ENCODE data around the gene SLC37A3. TPM values are rescaled to one million over a fixed set of nuclear protein-coding genes. Genes with fewer than 3 reads are reported as not detected.
"Not testable (repeated sequence)": the region's sequence is repeated elsewhere in the genome, so short reads cannot be mapped to it uniquely, and the experiment has no call there.

Gene SLC37A3
- total RNA-seq, 4 donors from 2014 or later: 39.5 to 69.9 (median 51.7) TPM

DNA sequence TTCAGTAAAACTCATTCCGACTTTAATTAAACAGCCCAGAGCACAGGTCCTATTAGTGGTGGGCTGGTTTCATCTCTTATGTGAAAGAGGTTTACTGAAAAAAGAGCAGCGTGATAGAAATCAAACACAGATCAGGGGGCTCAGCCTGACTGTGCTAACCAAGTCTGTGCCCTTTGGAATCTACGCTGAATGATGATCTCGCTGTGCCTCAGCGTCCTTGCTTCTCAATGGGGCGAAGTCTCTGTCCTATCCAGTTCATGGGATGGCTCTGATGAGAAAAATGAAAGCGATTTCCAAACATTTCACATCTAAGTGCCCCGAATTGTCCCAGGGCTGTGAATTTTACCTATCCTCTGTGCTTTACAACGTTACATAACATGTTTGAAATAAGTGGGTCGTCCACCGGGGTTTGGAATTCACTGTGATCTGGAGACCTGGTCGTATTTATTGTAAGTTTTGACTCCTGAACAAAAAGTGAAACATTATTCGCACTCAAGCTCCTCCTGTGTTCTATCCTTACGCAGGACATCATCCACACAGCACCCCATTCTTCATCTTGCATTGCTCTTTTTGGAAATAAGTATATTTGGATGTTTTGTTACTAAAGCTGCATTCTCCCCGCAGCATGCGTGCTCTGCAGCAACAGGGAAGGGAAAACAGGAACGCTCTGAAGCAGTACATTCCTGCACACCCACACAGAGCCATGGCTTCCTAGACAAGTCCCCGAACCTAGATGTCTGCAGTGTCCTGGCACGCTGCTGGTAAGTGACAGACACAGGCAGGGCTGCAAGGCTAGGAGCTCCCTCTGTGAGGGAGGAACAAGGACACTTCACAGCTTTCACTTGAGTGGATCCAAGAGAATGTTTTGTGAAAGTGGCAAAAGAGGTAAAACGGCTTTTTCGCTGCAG, 83.5 kb downstream of the SLC37A3 start:
- peak overlapping the region; percentile 52 to 87 (median 72) for H3K27ac ChIP-seq
- TF ChIP-seq EP300 (IDR thresholded peaks at IDR 0.05) (no peak), POLR2A (IDR thresholded peaks at IDR 0.05) (no peak)
- TF ChIP-seq, protein P1, sequence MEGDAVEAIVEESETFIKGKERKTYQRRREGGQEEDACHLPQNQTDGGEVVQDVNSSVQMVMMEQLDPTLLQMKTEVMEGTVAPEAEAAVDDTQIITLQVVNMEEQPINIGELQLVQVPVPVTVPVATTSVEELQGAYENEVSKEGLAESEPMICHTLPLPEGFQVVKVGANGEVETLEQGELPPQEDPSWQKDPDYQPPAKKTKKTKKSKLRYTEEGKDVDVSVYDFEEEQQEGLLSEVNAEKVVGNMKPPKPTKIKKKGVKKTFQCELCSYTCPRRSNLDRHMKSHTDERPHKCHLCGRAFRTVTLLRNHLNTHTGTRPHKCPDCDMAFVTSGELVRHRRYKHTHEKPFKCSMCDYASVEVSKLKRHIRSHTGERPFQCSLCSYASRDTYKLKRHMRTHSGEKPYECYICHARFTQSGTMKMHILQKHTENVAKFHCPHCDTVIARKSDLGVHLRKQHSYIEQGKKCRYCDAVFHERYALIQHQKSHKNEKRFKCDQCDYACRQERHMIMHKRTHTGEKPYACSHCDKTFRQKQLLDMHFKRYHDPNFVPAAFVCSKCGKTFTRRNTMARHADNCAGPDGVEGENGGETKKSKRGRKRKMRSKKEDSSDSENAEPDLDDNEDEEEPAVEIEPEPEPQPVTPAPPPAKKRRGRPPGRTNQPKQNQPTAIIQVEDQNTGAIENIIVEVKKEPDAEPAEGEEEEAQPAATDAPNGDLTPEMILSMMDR (IDR thresholded peaks at IDR 0.05): no peak
- no peaks in the 10 kb centered on the region for H3K36me3 ChIP-seq
- peaks cover 0 to 10% (median 4%) of the 10 kb centered on the region in 4 donors for H3K9me3 ChIP-seq
- no peak overlapping the region for H3K4me3 ChIP-seq
- peaks cover 0 to 28% (median 13%) of the 10 kb centered on the region in 4 donors for H3K4me1 ChIP-seq
- 51 to 67% methylated on average over 21 of the region's 21 CpGs for WGBS, 2 donors
- H3K27me3 ChIP-seq: no peaks in the 10 kb centered on the region
- DNase-seq (ENCODE audit: low spot score in 2 of 2): no peak

DNA sequence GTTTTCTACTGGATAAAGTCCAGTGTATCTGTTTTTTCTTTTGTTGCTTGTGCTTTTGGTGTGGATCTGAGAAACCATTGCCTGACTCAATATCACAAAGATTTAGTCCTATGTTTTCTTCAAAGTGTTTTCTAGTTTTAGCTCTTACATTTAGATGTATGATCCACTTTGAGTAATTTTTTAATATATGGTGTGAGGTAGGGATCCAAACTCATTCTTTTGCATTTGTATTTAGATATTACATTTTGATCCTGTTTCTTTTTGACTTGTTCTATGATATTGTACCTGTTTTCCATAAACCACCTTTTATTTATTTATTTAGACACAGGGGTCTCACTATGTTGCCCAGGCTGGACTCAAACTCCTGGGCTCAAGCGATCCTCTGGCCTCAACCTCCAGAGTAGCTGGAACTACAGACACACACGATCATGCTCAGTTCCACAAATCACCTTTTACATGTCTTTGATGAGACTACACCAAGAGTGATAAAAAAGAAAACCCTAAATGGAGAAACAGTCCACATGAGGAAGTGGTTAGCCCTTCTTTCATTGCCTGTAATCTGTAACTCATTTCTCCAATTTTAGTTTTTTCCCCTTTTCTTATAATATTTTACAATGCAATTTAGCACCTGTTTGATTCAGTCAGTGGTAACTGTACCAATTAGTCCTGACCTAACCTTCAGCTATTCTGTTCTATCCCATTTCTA, 86.0 kb downstream of the SLC37A3 start:
- WGBS, 2 donors: 88 to 91% methylated on average over 2 of the region's 2 CpGs
- Histone ChIP-seq H3K9me3 (peaks cover 0 to 10% (median 4%) of the 10 kb centered on the region in 4 donors), H3K4me1 (peaks cover 0 to 28% (median 12%) of the 10 kb centered on the region in 4 donors), H3K36me3 (no peaks in the 10 kb centered on the region), H3K27me3 (no peaks in the 10 kb centered on the region), H3K4me3 (no peak overlapping the region), H3K27ac (no peak overlapping the region)
- TF ChIP-seq EP300 (IDR thresholded peaks at IDR 0.05) (no peak), POLR2A (IDR thresholded peaks at IDR 0.05) (no peak)
- TF ChIP-seq, protein P1 (IDR thresholded peaks at IDR 0.05): no peak
- DNase-seq (ENCODE audit: low spot score in 2 of 2): no peak

DNA sequence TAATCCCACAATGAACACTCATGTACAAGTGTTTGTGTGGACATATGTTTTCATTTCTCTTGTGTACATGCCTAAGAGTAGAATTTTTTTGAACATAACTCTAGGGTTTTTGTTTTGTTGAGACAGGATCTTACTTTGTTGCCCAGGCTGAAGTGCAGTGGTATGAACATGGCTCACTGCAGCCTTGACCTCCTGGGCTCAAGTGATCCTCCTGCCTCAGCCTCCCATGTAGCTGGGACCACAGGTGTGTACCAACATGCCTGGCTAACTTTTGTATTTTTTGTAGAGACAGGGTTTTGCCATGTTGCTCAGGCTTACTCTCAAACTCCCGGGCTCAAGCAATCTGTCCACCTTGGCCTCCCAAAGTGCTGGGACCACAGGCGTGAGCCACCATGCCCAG, 87.2 kb downstream of the SLC37A3 start:
- not testable (repeated sequence) for DNase-seq (ENCODE audit: low spot score in 2 of 2); H3K27ac ChIP-seq; H3K27me3 ChIP-seq; H3K36me3 ChIP-seq; H3K4me3 ChIP-seq
- peaks cover 0 to 10% (median 4%) of the 10 kb centered on the region in 4 donors for H3K9me3 ChIP-seq
- H3K4me1 ChIP-seq: peaks cover 0 to 19% (median 3%) of the 10 kb centered on the region in 4 donors
- 97 to 100% methylated on average over 2 of the region's 2 CpGs for WGBS, 2 donors

DNA sequence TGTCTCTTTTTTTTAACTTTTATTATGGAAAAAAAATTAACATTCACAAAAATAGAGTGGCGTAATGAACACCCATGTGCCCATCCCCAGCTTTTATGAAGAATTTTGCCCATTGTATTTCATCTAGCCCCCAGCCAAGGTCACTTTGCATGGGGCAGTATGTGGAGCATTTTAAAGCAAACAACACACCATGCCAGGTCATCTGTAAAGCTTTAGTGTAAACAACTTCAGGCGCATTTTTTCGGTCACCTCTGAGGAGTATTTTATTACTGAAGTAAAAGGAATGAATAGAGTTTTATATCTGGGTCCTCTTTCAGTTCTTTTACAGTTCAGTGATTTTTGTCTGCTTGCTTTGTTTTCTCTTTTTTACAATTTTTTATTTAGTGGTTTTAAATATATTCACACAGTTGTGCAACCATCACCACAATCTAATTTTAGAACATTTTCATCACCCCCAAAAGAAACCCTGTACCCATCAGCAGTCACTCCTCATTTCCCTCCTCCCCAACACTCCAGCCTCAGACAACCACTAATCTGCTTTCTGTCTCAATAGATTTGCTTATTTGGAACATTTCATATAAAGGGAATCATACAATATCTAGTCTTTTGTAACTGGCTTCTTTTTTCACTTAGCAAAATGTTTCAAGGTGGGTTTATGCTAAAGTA, 87.9 kb downstream of the SLC37A3 start:
- H3K27me3 ChIP-seq: no peaks in the 10 kb centered on the region
- no peak overlapping the region for H3K4me3 ChIP-seq
- peaks cover 0 to 13% (median under 1%) of the 10 kb centered on the region in 4 donors for H3K4me1 ChIP-seq
- H3K9me3 ChIP-seq: peaks cover 0 to 10% (median 4%) of the 10 kb centered on the region in 4 donors
- WGBS, 2 donors: 49 to 53% methylated on average over 3 of the region's 3 CpGs
- no peak for DNase-seq (ENCODE audit: low spot score in 2 of 2)
- TF ChIP-seq EP300 (IDR thresholded peaks at IDR 0.05): no peak
- TF ChIP-seq, protein P1 (IDR thresholded peaks at IDR 0.05): no peak
- no peak for TF ChIP-seq POLR2A (IDR thresholded peaks at IDR 0.05)
- H3K27ac ChIP-seq: no peak overlapping the region
- H3K36me3 ChIP-seq: no peaks in the 10 kb centered on the region

DNA sequence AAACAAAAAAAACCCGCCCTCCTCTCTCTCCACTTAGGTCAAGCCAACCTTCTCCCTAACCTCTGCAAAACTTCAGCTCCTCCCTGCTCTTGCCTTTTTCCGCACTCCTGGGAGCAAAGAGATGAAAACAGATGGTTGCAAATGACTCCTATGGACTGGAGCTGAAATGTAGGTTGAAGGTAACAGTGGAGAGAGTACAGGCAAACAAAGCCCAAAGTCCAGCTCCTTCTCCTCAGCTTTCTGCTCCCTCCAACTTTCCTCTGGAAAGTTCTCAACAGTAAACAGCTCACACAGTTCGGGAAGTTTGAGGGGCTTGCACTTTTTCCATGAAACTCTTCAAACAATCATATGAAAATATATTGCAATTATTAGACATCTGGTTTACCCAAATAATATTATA, 90.3 kb downstream of the SLC37A3 start:
- no peak overlapping the region for H3K4me3 ChIP-seq
- H3K36me3 ChIP-seq: no peaks in the 10 kb centered on the region
- TF ChIP-seq POLR2A (IDR thresholded peaks at IDR 0.05) (no peak), EP300 (IDR thresholded peaks at IDR 0.05) (no peak)
- TF ChIP-seq, protein P1 (IDR thresholded peaks at IDR 0.05): no peak
- H3K27ac ChIP-seq: no peak overlapping the region
- peaks cover 0 to 3% (median 0%) of the 10 kb centered on the region in 4 donors for H3K4me1 ChIP-seq
- no peaks in the 10 kb centered on the region for H3K27me3 ChIP-seq
- no peak for DNase-seq (ENCODE audit: low spot score in 2 of 2)
- peaks cover 0 to 10% (median 4%) of the 10 kb centered on the region in 4 donors for H3K9me3 ChIP-seq
- WGBS, 2 donors: 81 to 83% methylated on average over 3 of the region's 3 CpGs
